Stromal cell of bone marrow (primary cell): Measurements from ENCODE around the gene SORCS2.

Experiments
- DNase-seq: peaks from one replicate; pipeline ENCODE4 v3.0.0-alpha.2; 2012; ENCODE audit warnings: low read depth

SORCS2 gene

GRCh38 chr4:7306021-7306965 lies 114.0 kb downstream of the SORCS2 start:
- no peak for DNase-seq

- no peak for DNase-seq
These were observed 114.6 kb downstream of the SORCS2 start for GRCh38 chr4:7306986-7307385.

GRCh38 chr4:7307394-7308099 lies 115.2 kb downstream of the SORCS2 start:
- DNase-seq: no peak

- no peak for DNase-seq
These were observed 116.8 kb downstream of the SORCS2 start for GRCh38 chr4:7309181-7309580.

- no peak for DNase-seq
These were observed 117.5 kb downstream of the SORCS2 start for GRCh38 chr4:7309636-7310390.

GRCh38 chr4:7310451-7310850 lies 118.1 kb downstream of the SORCS2 start:
- DNase-seq: no peak

GRCh38 chr4:7311205-7311604 lies 118.9 kb downstream of the SORCS2 start:
- no peak for DNase-seq

- DNase-seq: no peak
These were observed 120.4 kb downstream of the SORCS2 start for GRCh38 chr4:7312691-7313090.

- no peak for DNase-seq
These were observed 121.0 kb downstream of the SORCS2 start for GRCh38 chr4:7313347-7313811.

GRCh38 chr4:7313991-7314390 lies 121.7 kb downstream of the SORCS2 start:
- DNase-seq: no peak

GRCh38 chr4:7315286-7315685 lies 122.9 kb downstream of the SORCS2 start:
- DNase-seq: no peak

- no peak for DNase-seq
These were observed 123.6 kb downstream of the SORCS2 start for GRCh38 chr4:7315935-7316334.

GRCh38 chr4:7319024-7319423 lies 126.7 kb downstream of the SORCS2 start:
- no peak for DNase-seq

- no peak for DNase-seq
These were observed 128.0 kb downstream of the SORCS2 start for GRCh38 chr4:7320206-7320797.

- no peak for DNase-seq
These were observed 130.0 kb downstream of the SORCS2 start for GRCh38 chr4:7322166-7322991.

GRCh38 chr4:7323461-7323871 lies 131.1 kb downstream of the SORCS2 start:
- DNase-seq: no peak

GRCh38 chr4:7323872-7324650 lies 131.7 kb downstream of the SORCS2 start:
- no peak for DNase-seq

- no peak for DNase-seq
These were observed 132.3 kb downstream of the SORCS2 start for GRCh38 chr4:7324651-7325121.

GRCh38 chr4:7325541-7325940 lies 133.2 kb downstream of the SORCS2 start:
- DNase-seq: no peak

GRCh38 chr4:7326306-7326692 lies 134.0 kb downstream of the SORCS2 start:
- DNase-seq: no peak
